ENCODE data around the gene EGLN1.

DNA sequence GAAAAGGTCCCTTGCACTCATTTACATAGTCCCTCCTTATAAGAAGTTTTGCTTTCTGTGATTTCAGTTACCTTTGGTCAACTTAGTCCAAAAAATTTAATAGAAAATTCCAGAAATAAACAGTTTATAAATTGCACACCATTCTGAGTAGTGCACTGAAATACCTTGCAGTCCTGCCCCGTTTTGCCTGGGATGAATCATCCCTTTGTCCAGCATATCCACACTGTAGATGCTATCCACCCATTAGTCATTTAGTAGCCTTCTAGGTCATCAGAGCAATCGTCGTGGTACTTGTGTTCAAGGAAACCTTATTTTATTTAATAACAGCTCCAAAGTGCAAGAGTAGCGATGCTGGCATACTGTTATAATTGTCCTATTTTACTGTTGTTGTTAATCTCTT lies 46.0 kb downstream of the EGLN1 start:
- TF ChIP-seq, protein P1, sequence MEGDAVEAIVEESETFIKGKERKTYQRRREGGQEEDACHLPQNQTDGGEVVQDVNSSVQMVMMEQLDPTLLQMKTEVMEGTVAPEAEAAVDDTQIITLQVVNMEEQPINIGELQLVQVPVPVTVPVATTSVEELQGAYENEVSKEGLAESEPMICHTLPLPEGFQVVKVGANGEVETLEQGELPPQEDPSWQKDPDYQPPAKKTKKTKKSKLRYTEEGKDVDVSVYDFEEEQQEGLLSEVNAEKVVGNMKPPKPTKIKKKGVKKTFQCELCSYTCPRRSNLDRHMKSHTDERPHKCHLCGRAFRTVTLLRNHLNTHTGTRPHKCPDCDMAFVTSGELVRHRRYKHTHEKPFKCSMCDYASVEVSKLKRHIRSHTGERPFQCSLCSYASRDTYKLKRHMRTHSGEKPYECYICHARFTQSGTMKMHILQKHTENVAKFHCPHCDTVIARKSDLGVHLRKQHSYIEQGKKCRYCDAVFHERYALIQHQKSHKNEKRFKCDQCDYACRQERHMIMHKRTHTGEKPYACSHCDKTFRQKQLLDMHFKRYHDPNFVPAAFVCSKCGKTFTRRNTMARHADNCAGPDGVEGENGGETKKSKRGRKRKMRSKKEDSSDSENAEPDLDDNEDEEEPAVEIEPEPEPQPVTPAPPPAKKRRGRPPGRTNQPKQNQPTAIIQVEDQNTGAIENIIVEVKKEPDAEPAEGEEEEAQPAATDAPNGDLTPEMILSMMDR (IDR thresholded peaks at IDR 0.05): no peak
- no peak for TF ChIP-seq POLR2A (IDR thresholded peaks at IDR 0.05)
